Trophoblast cell (in vitro differentiated cells and primary cell): ENCODE measurements around the gene RHO.
A peak's percentile ranks its signal among the peaks of the same experiment; 100 is the strongest.
"Not testable (repeated sequence)": the region's sequence is repeated elsewhere in the genome, so short reads cannot be mapped to it uniquely, and the experiment has no call there.

Source experiments
- DNase-seq, 2 donors: peaks; one replicate each; pipeline ENCODE4 v3.0.0-alpha.2; 2016
- H2AFZ ChIP-seq: 2 replicates; pipeline ENCODE4 v1.6.1; 2013; ENCODE audit warnings: low read length, moderate library complexity, mild to moderate bottlenecking; ENCODE audit not compliant: insufficient read depth, poor library complexity
- H2AK5ac ChIP-seq: 2 replicates; pipeline ENCODE4 v1.6.1; 2013; ENCODE audit warnings: mild to moderate bottlenecking, low read length
- H2BK120ac ChIP-seq: 2 replicates; pipeline ENCODE4 v1.6.1; 2013; ENCODE audit warnings: low read length, mild to moderate bottlenecking, moderate library complexity; ENCODE audit not compliant: insufficient read depth, poor library complexity
- H2BK12ac ChIP-seq: 2 replicates; pipeline ENCODE4 v1.6.1; 2013; ENCODE audit warnings: mild to moderate bottlenecking, low read length, moderate library complexity
- H2BK5ac ChIP-seq: 2 replicates; pipeline ENCODE4 v1.6.1; 2013; ENCODE audit warnings: low read length, low read depth, moderate library complexity, mild to moderate bottlenecking; ENCODE audit not compliant: poor library complexity
- H3K14ac ChIP-seq: 2 replicates; pipeline ENCODE4 v1.6.1; 2013; ENCODE audit warnings: mild to moderate bottlenecking, low read length
- H3K18ac ChIP-seq: 2 replicates; pipeline ENCODE4 v1.6.1; 2013; ENCODE audit warnings: mild to moderate bottlenecking, low read length
- H3K23ac ChIP-seq: 2 replicates; pipeline ENCODE4 v1.6.1; 2013; ENCODE audit warnings: low read length
- H3K27ac ChIP-seq: 2 replicates; pipeline ENCODE4 v1.5.1; 2013; ENCODE audit warnings: low read depth, mild to moderate bottlenecking, inconsistent platforms, low read length, moderate library complexity
- H3K27me3 ChIP-seq: 2 replicates; pipeline ENCODE4 v1.6.1; 2013; ENCODE audit warnings: inconsistent platforms, mild to moderate bottlenecking, low read length, moderate library complexity; ENCODE audit not compliant: insufficient read depth
- H3K36me3 ChIP-seq, 2 experiments: 1 replicate in 1 of 2; 2 replicates in 1 of 2; pipeline ENCODE4 v1.6.1; 2013; ENCODE audit warnings: low read length in 2 of 2, mild to moderate bottlenecking in 2 of 2, moderate library complexity in 1 of 2; ENCODE audit not compliant: insufficient read depth in 2 of 2, control insufficient read depth in 1 of 2
- H3K4ac ChIP-seq: 2 replicates; pipeline ENCODE4 v1.6.1; 2013; ENCODE audit warnings: low read depth, mild to moderate bottlenecking, low read length, moderate library complexity
- H3K4me1 ChIP-seq, 2 experiments: 1 replicate in 1 of 2; 2 replicates in 1 of 2; pipeline ENCODE4 v1.6.1; 2013; ENCODE audit warnings: low read length in 2 of 2, mild to moderate bottlenecking in 2 of 2, moderate library complexity in 1 of 2; ENCODE audit not compliant: insufficient read depth in 2 of 2, control insufficient read depth in 1 of 2
- H3K4me2 ChIP-seq: 2 replicates; pipeline ENCODE4 v1.6.1; 2013; ENCODE audit warnings: inconsistent platforms, mild to moderate bottlenecking, low read length, moderate library complexity
- H3K4me3 ChIP-seq: 2 replicates; pipeline ENCODE4 v1.5.1; 2013; ENCODE audit warnings: mild to moderate bottlenecking, low read depth, low read length, inconsistent platforms
- H3K79me1 ChIP-seq: one replicate; pipeline ENCODE4 v1.6.1; 2013; ENCODE audit warnings: low read length
- H3K79me2 ChIP-seq: 2 replicates; pipeline ENCODE4 v1.6.1; 2013; ENCODE audit warnings: low read length, mild to moderate bottlenecking; ENCODE audit not compliant: control insufficient read depth, insufficient read depth, poor library complexity
- H3K9ac ChIP-seq: 2 replicates; pipeline ENCODE4 v1.6.1; 2013; ENCODE audit warnings: mild to moderate bottlenecking, low read length
- H3K9me3 ChIP-seq: 2 replicates; pipeline ENCODE4 v1.6.1; 2013; ENCODE audit warnings: low read depth, mild to moderate bottlenecking, control low read depth, inconsistent platforms, low read length; ENCODE audit not compliant: insufficient read depth
- H4K12ac ChIP-seq: 2 replicates; pipeline ENCODE4 v1.6.1; 2013; ENCODE audit warnings: low read depth, mild to moderate bottlenecking, low read length, moderate library complexity
- H4K8ac ChIP-seq: 2 replicates; pipeline ENCODE4 v1.6.1; 2013; ENCODE audit warnings: low read depth, mild to moderate bottlenecking, low read length, moderate library complexity
- H4K91ac ChIP-seq: one replicate; pipeline ENCODE4 v1.6.1; 2013; ENCODE audit warnings: low read depth, mild to moderate bottlenecking, low read length, moderate library complexity
- WGBS: extraction: QIAGEN DNeasy Blood & Tissue Kit; methylation state at CpG from one replicate; pipeline ENCODE4 v1.1.7; 2013; ENCODE audit warnings: missing lambda C conversion rate; ENCODE audit not compliant: insufficient read length, insufficient coverage; ENCODE audit errors: extremely low coverage; 5-methylcytosine and 5-hydroxymethylcytosine counted together

The RHO gene

DNA sequence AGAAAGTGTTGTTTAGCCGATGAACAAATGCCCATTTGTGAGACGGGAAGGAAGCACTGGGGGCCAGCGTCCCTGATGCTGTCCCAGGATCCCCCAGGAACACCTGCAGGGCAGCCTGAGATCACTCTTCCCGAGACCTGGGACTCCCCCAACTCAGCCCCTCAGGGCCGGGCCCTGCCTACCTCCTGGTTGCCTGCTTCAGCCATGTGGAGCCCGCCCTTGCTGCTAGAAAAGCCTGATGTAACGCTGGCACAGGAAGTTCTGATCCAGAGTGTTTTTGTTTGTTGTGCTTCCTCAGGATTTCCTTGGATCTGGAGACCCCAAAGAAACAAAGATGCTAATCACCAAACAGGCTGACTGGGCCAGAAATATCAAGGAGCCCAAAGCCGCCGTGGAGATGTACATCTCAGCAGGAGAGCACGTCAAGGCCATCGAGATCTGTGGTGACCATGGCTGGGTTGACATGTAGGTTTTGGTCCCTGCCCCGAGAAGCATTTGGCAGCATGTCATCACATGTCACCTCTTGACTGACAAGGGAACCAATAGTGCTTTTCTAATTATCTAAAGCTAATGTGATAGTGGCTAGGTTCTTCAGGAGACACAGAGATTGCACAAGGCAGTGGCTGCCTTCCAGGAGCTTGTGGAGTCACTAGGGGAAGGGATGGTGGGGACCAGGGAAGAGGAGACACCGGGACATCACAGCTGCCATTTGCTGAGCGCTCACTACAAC, 28.7 kb upstream of the RHO start:
- WGBS = no CpG with 5 or more reads among the region's 14 CpGs
- not testable (repeated sequence) for H2BK120ac ChIP-seq, H3K4me2 ChIP-seq

DNA sequence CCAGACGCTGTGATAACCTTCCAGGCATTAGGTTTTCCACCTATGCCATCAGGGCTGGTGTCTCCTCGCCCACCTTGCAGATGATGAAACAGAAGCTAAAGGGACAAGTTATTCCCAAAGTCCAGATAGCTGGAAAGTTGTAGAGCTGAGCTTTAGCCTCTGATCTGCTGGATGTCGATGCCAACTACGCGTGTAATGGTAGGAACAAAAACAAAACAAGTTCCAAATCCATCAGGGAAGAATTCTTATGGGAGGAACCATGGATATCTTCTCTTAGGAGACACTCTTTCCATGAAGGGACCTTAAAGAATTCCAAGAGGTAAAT, 28.1 kb upstream of the RHO start:
- H3K79me2 ChIP-seq = peaks cover 6% of the 10 kb centered on the region
- WGBS = no CpG with 5 or more reads among the region's 5 CpGs
- H3K36me3 ChIP-seq = peaks cover 29 to 35% of the 10 kb centered on the region in 2 experiments

More for the DNA sequence above, 28.7 kb upstream of the RHO start:
- H3K9me3 ChIP-seq, H3K79me2 ChIP-seq, H2BK12ac ChIP-seq, H3K4ac ChIP-seq, H3K14ac ChIP-seq, H4K91ac ChIP-seq, H3K79me1 ChIP-seq, H3K4me3 ChIP-seq, H4K8ac ChIP-seq, H2AK5ac ChIP-seq, DNase-seq, H3K23ac ChIP-seq, H4K12ac ChIP-seq, H2AFZ ChIP-seq, H3K27ac ChIP-seq, H3K27me3 ChIP-seq, H3K18ac ChIP-seq, H2BK5ac ChIP-seq: not testable (repeated sequence)
- peaks cover 8 to 11% of the 10 kb centered on the region in 2 experiments for H3K4me1 ChIP-seq
- H3K36me3 ChIP-seq = peaks cover 29 to 34% of the 10 kb centered on the region in 2 experiments
- H3K9ac ChIP-seq = peak overlapping the region; percentile 45

GRCh38 chr3:129501630-129502029, 26.8 kb upstream of the RHO start:
- Histone ChIP-seq H2AK5ac (no peak overlapping the region), H3K14ac (no peak overlapping the region), H4K8ac (no peak overlapping the region), H3K4me3 (no peak overlapping the region), H4K91ac (no peak overlapping the region), H3K27me3 (no peaks in the 10 kb centered on the region), H2BK5ac (no peak overlapping the region), H3K79me2 (peaks cover 1% of the 10 kb centered on the region), H3K27ac (no peak overlapping the region), H2BK120ac (no peak overlapping the region), H3K18ac (no peak overlapping the region), H4K12ac (no peak overlapping the region), H3K4ac (no peak overlapping the region), H3K9me3 (peaks cover 2% of the 10 kb centered on the region), H3K9ac (no peak overlapping the region), H3K36me3 (peaks cover 27 to 43% of the 10 kb centered on the region in 2 experiments), H3K4me1 (peaks cover 2 to 3% of the 10 kb centered on the region in 2 experiments), H3K4me2 (no peak overlapping the region), H3K79me1 (peaks cover 3% of the 10 kb centered on the region), H2BK12ac (no peak overlapping the region), H2AFZ (no peak overlapping the region), H3K23ac (no peak overlapping the region)
- WGBS = no CpG with 5 or more reads among the region's 5 CpGs
- no peak for DNase-seq

More for the DNA sequence above, 28.1 kb upstream of the RHO start:
- no peak overlapping the region for H2AK5ac ChIP-seq
- H3K18ac ChIP-seq = no peak overlapping the region
- no peak overlapping the region for H3K14ac ChIP-seq
- no peak overlapping the region for H2BK120ac ChIP-seq
- no peak overlapping the region for H3K4me3 ChIP-seq
- no peak overlapping the region for H3K27ac ChIP-seq
- no peak overlapping the region for H4K8ac ChIP-seq
- peaks cover 8 to 9% of the 10 kb centered on the region in 2 experiments for H3K4me1 ChIP-seq
- peaks cover 2% of the 10 kb centered on the region for H3K9me3 ChIP-seq
- H3K4ac ChIP-seq = no peak overlapping the region
- H3K79me1 ChIP-seq = peaks cover 8% of the 10 kb centered on the region
- H2BK12ac ChIP-seq = no peak overlapping the region
- H4K91ac ChIP-seq = no peak overlapping the region
- no peak overlapping the region for H2BK5ac ChIP-seq
- no peak overlapping the region for H3K23ac ChIP-seq
- H4K12ac ChIP-seq = no peak overlapping the region
- DNase-seq = no peak
- H2AFZ ChIP-seq = no peak overlapping the region
- H3K27me3 ChIP-seq = no peaks in the 10 kb centered on the region
- H3K4me2 ChIP-seq = no peak overlapping the region
- peak overlapping the region; percentile 45 for H3K9ac ChIP-seq

GRCh38 chr3:129502641-129503408, 25.6 kb upstream of the RHO start:
- WGBS = no CpG with 5 or more reads among the region's 18 CpGs
- Histone ChIP-seq H2BK120ac (no peak overlapping the region), H2BK5ac (no peak overlapping the region), H3K36me3 (peaks cover 30 to 54% of the 10 kb centered on the region in 2 experiments), H3K9me3 (peaks cover 2% of the 10 kb centered on the region), H2AK5ac (peak overlapping the region; percentile 18), H3K4ac (no peak overlapping the region), H3K27me3 (no peaks in the 10 kb centered on the region), H3K4me3 (no peak overlapping the region), H3K79me1 (peaks cover 3% of the 10 kb centered on the region), H3K4me2 (no peak overlapping the region), H3K4me1 (peaks cover 0 to 3% of the 10 kb centered on the region in 2 experiments), H2AFZ (no peak overlapping the region), H3K14ac (no peak overlapping the region), H4K12ac (no peak overlapping the region), H2BK12ac (no peak overlapping the region), H3K27ac (no peak overlapping the region), H4K91ac (no peak overlapping the region), H4K8ac (no peak overlapping the region), H3K79me2 (no peaks in the 10 kb centered on the region), H3K18ac (no peak overlapping the region), H3K23ac (no peak overlapping the region), H3K9ac (no peak overlapping the region)
- no peak for DNase-seq
